ENCODE measurements around the gene USP36. TPM values are rescaled to one million over a fixed set of nuclear protein-coding genes. Genes with fewer than 3 reads are reported as not detected.
A peak's percentile ranks its signal among the peaks of the same experiment; 100 is the strongest.

Gene USP36
- total and polyA plus RNA-seq, 9 of the 15 experiments (the other 6 are each of a cell fraction or from before 2014, with no cell fraction given) = 6.4 to 72.8 (median 22.5) TPM

- Histone ChIP-seq H3K36me3 (ENCODE audit: control insufficient read depth, insufficient read depth, low read length) (peaks cover 6% of the 10 kb centered on the region), H3K27ac (ENCODE audit: extremely low read depth, low read depth, low read length) (no peak overlapping the region), H4K20me1 (replicated peaks; ENCODE audit: control insufficient read depth, insufficient read depth, low read length) (peaks cover 11% of the 10 kb centered on the region; the same call in 1 of the 2 replicates), H3K9me3 (replicated peaks; ENCODE audit: control insufficient read depth, insufficient read depth, low read depth, low read length) (no peaks in the 10 kb centered on the region), H3K4me3 (no peak overlapping the region), H3K9ac (ENCODE audit: insufficient read depth in 1 of 2, low read depth in 2 of 2, low read length in 2 of 2) (0 out of 4 replicates have a peak overlapping the region, but pooled peaks of 1 of the 2 experiments have one; percentile 55), H2AFZ (ENCODE audit: low read depth, low read length) (no peak overlapping the region), H3K4me2 (ENCODE audit: insufficient read depth, low read length) (no peak overlapping the region), H3K9me1 (ENCODE audit: control insufficient read depth, insufficient read depth, low read length) (peaks cover 4% of the 10 kb centered on the region), H3K79me2 (ENCODE audit: control insufficient read depth, insufficient read depth, low read length) (peaks cover 25% of the 10 kb centered on the region), H3K4me1 (replicated peaks in 1 of 2; ENCODE audit: control insufficient read depth in 2 of 2, insufficient read depth in 2 of 2, low read length in 2 of 2) (peaks cover 17 to 31% of the 10 kb centered on the region in 2 experiments), H3K27me3 (ENCODE audit: control insufficient read depth in 2 of 2, insufficient read depth in 2 of 2, low read length in 2 of 2) (no peaks in the 10 kb centered on the region)
- CTCF ChIA-PET (ENCODE audit: low intra/inter-chr PET ratio) = no interaction called here
- WGBS (ENCODE audit: insufficient coverage, low coverage, missing lambda C conversion rate) = 47% methylated on average over 8 of the region's 10 CpGs
- peak in 2 of 4 experiments; percentile 7 to 32 for DNase-seq (ENCODE audit: extremely low read depth in 1 of 4, low spot score in 3 of 4)
- POLR2A ChIA-PET = interaction anchor here (0.6 to 2.0 kb wide), 4 partner anchors 10 to 168 kb away, joined by 4 to 9 read pairs (median 5); no protein-coding TSS in a partner anchor
- in situ Hi-C loops (cut with MboI) = no loop called here
- intact Hi-C loops (cut with micrococcal nuclease) = no loop called here
- no peak for ATAC-seq
- FAIRE-seq = no peak
- no TSS peak for BruUV-seq (replicated peaks)
- TF ChIP-seq ELF1 (tag; IDR thresholded peaks at IDR 0.05) = no peak
- TF ChIP-seq YBX1 (IDR thresholded peaks at IDR 0.05) = no peak
- no peak for TF ChIP-seq AFF4 (CRISPR knock-in tag; IDR thresholded peaks at IDR 0.05)
- TF ChIP-seq NFXL1 (CRISPR knock-in tag; IDR thresholded peaks at IDR 0.05) = no peak
- no peak for TF ChIP-seq SETDB1 (IDR thresholded peaks at IDR 0.05; ENCODE audit: low read length)
- TF ChIP-seq YY1 (IDR thresholded peaks at IDR 0.05; ENCODE audit: borderline replicate concordance in 1 of 3, control insufficient read depth in 1 of 3, extremely low read depth in 1 of 3, insufficient read depth in 3 of 3, insufficient read length in 1 of 3, insufficient replicate concordance in 2 of 3, low read depth in 1 of 3, low read length in 2 of 3) = peak in 1 of 3 experiments; percentile 23
- TF ChIP-seq ZNF140 (CRISPR knock-in tag; IDR thresholded peaks at IDR 0.05) = no peak
- no peak for TF ChIP-seq MEIS2 (IDR thresholded peaks at IDR 0.05; ENCODE audit: partially characterized antibody)
- TF ChIP-seq NFYB (IDR thresholded peaks at IDR 0.05; ENCODE audit: extremely low read depth, insufficient read length) = no peak
- TF ChIP-seq HMG20A (CRISPR knock-in tag; conservative IDR thresholded peaks at IDR 0.05) = no peak
- TF ChIP-seq ZBTB11 (CRISPR knock-in tag; IDR thresholded peaks at IDR 0.05) = no peak
- no peak for TF ChIP-seq FOXA3 (CRISPR knock-in tag; conservative IDR thresholded peaks at IDR 0.05 in 1 of 2, IDR thresholded peaks at IDR 0.05 in 1 of 2)
Measured at GRCh38 chr17:78842881-78843565, 2.4 kb upstream of the USP36 start.

Measured in K562 (cell line).